ENCODE results near the gene CFAP58.

Gene CFAP58

DNA sequence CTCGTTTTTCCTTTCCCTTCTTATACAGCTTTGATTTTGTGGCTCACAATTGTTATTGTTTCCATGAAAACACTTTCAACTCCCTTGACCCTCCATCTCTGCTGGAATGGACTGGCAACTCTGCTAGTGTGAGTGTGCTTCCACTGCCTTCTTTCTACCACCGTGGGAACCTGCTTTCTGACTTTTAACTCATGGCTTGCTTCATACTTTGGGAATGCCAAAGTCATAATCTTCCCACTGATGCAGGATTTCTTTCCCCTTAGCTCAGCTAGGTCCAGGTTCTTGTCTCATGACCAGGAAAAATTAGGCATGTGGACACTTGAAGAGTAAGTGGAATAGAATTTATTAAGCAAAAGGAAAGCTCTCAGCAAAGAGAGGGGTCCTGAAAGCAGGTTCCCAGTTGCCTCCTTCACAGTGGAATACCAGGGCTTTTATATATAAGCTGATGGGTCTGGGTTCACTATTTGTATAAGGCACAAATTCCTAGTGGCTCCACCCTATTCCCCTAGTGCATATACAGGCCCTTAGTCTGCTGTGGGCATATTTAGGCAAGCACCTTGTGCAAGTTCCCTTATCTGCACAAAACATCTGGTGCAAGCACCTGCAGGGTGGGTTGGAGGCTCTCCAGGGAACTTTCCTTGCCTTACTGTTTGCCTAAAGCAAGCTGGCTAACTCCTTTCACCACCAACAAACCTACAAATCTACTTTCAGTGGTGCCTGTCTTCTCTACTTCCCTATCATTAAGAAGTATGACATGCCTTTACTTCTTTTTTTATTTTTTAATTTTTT, 119.5 kb downstream of the CFAP58 start:
- no peak for DNase-seq (ENCODE audit: extremely low read depth in 1 of 2, low read depth in 1 of 2)

DNA sequence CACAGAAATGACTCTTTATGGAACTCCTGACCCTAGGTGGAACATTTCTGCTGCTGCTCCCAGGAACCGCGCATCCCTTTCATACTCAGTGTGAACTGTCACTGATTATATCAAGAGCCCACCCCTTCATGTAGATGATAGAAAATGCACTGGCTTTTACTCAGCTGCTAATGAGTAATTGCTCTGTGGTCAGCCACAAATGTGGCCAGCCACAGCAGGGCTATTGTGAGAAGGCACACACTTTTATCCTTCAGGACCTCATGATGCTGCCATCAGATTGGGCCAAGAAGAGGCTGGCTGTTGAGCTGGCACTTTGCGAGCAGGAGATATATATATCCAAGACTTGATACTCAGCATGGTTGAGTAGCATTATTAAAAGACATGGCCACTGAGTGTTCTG, 124.7 kb downstream of the CFAP58 start:
- DNase-seq (ENCODE audit: extremely low read depth in 1 of 2, low read depth in 1 of 2), result no peak

DNA sequence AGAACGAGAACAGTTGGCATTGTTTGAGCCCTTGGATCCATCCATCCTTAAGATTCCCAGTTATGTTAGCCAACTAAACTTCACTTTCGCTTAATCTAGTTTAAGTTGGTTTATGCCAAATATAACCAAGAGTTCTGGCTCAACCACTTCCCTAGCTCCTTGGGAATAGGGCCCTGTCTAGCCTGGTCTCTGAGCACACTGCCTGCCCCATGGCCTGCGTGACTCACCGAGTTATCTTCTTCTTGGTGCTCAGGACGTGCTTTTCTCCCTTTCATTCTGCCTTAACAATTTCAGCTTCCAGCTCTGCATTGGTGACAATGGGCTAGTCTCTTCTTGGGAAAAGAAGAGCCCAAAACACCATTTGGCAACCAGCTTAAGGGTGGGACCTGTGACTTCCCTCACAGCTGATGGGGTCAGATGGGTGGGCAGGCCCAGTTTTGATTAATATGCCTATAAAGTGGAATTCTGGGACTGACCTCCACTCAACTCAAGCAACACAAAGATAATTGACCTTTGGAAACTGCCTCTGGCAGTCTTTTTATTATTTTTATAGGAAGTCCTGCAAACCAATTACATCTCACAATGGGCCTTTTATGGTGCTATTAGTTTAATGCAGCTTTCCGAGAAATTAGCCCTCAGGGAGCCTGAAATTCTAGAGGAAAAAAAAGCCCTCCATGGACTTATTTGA, 126.4 kb downstream of the CFAP58 start:
- DNase-seq (ENCODE audit: extremely low read depth in 1 of 2, low read depth in 1 of 2), result no peak

DNA sequence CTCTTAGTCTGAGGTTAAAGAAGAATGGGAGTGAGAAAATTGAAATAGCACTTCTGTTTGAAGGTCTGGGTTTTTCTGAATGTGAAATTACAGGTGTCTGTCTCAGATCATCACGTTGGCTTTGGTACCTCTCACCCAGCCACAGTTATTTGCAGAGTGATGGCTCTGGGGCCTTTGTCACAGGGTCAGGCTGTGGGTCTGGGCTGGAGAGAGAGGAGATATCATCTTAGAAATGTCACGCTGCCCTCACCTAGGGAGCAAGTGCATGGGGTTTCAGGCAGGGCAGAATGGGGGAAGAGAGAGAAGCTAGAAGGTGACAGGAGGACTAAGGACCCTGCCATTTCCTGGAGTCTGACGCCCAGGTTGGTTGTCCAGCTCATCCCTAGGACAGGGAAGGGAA, 127.2 kb downstream of the CFAP58 start:
- no peak for DNase-seq (ENCODE audit: extremely low read depth in 1 of 2, low read depth in 1 of 2)

DNA sequence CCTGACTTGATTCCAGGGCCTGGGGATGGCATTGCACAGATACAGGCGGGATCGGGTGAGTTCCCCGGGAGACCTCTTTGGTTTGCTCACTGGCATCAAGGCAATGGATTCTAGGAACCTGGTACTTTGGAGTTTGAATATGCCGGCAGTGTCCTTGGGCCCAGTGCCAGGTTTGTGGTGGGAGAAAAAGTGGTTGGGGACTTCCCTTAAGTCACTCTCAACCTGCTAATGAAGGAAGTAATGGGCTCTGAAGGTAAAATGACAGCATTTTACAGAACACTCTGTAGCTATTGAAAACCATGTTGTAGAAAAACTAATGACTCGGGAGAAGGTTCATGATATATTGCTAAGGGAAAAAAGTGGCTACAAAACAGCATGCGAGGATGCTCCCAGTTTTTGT, 129.9 kb downstream of the CFAP58 start:
- DNase-seq (ENCODE audit: extremely low read depth in 1 of 2, low read depth in 1 of 2), result no peak

DNA sequence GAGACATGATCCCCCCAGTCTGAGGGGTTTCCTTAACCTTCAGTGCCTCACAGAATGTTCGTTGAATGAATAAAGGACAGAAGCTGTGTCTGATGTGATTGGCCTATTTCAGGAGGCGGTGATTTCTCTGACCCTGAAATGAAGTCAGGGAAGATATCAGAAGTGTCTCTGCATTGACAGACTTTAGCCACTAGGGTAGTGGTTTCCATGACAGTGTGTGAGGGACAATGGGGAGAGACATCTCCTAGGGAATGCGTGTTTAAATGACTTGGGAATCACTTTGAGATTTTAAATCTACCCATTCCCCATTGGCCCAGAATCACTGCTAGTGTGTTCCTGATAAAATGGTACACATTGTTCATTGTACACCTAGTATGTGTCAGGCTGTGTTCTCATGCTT, 132.0 kb downstream of the CFAP58 start:
- no peak for DNase-seq (ENCODE audit: extremely low read depth in 1 of 2, low read depth in 1 of 2)

DNA sequence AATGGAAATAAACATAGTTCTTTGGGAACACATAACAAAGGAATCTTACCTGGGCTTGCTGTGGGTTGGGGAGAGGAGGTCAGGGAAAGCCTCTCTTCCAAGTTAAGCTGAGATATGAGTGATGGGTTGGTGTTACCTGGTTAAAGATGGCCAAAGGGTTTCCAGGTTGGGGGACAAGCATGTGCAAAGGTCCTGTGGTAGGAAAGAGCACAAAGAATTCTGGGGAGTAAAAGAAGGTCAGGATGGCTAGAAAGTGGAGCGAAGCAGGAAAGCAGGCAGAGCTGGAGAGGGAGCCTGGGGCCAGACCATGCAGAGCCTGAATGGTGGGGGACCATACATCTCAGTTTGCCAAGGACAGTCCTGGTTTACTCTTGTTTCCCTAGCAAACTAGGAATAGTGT, 133.2 kb downstream of the CFAP58 start:
- DNase-seq (ENCODE audit: extremely low read depth in 1 of 2, low read depth in 1 of 2), result no peak

DNA sequence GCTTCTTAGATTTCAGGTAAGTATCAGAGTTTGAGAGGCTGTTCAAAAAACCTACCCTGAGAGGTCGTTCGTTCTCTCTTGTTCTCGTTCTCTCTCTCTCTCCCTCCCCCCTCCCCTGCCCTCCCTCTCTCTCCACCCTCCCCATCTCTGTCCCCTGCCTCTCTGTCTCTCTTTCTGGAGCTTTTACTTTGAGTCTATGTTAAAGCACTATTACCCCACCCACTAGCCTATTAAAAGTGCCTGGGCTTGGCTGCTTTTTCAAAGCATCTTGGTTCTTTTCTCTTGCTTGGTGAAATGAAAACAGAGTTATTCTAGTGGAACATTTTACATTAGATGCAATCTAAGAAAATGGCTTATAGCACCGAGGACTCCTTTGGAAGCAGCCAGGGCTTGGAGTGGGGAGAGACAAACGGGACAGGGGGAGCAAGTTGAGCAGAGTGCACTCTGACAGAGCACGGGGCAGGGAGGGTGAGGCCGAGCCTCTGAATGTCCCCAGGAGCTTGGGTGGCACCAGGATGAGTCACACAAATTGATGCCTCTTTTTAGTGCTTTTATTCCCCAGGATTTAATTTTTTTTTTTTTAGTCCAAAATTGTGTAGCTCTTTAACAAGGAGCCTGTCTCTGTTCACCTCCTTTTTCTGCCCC, 134.3 kb downstream of the CFAP58 start:
- DNase-seq (ENCODE audit: extremely low read depth in 1 of 2, low read depth in 1 of 2), result no peak

DNA sequence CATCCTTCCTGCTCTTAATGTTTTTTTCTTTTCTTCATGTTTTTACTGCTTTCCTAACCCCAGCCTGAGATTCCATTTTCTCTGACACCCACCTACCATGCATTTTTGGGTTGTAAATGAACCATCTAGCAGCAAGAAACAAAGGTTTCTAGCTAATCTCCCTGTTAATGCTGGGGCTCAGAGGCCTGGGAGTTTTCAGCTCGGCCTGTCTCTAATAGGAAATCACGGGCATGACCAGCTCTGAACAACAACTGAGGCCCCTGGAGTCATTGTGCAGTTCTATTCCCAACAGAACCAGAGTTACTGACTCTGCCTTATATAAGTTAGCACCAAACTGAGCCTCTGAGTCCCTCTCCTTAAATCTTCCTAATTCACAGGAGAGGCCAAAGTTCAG, 134.8 kb downstream of the CFAP58 start:
- DNase-seq (ENCODE audit: extremely low read depth in 1 of 2, low read depth in 1 of 2), result no peak

DNA sequence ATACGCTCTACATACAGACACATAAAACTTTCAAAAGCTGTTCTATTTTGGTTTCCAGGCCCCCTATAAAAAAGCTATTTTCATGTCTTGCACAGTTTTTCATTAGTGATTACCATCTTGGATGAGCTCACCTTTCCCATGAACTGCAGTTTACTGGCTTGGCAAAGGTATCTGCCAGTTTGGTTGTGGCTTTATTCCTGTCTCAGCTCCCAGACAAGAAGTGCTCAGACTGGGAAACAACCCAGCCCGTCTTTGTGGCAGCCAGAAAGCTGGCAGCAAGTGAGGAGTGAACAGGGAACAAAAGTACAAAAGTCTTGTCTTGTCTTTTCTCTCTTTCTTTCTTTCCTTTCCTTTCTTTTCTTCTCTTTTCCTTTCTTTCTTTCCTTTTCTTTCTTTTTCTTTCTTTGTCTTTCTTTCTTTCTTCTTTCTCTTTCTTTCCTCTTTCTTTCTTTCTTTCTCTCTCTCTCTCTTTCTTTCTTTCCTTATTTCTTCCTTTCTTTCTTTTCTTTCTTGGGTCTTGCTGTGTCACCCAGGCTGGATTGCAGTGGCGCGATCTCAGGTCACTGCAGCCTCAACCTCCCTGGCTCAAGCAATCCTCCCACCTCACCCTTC, 138.8 kb downstream of the CFAP58 start:
- DNase-seq (ENCODE audit: extremely low read depth in 1 of 2, low read depth in 1 of 2), result no peak

DNA sequence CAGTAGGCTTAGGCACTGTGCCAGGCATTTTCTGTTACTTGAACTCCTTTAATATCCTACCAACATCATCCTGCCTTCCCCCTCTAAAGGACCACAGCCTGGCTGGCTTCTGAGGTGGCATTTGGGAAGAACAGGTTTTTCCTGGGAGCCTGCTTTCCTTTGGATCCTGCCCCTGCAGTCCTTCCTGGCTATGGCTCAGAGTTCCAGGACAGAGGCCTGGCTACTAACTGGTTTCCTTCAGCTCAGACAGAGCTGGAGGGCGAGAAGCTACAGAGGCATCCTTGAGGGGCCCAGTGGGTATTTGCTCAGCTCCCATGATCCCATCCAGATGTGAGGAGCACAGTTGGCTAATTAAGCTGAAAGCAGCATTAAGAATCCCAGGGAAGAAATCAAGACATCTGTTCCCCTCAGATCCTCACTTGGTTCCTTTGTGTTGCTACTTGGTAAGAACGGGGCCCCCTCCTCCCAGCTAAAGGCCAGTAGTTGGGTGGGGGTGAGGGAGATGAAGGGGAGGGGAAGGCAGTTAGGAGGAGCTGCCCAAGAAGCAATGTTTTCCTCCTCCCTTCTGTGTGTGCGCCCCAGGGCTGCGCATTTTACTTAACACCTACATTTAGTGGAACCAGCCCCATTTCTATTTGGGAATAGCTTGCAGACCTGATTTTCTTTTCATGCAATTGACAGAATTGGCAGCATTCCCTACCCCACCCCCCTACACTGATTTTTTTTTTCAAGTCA, 144.9 kb downstream of the CFAP58 start:
- no peak for DNase-seq (ENCODE audit: extremely low read depth in 1 of 2, low read depth in 1 of 2)

DNA sequence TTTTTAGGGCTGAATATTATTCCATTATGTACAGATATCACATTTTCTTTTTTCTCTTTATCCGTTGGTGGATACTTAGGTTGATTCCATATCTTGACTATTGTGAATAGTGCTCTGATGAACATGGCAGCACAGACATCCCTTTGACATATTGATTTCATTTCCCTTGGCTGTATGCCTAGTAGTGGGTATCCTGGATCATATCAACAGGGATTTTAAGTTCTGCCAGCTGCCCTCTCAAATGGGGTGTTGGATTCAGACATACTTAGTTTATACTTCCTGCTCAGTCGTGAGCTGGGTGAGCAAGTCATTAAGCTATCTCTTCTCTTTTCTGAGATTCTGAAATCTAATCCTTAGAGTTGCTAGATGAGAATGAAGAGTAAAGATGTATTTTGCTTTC, 147.8 kb downstream of the CFAP58 start:
- DNase-seq (ENCODE audit: extremely low read depth in 1 of 2, low read depth in 1 of 2), result no peak

DNA sequence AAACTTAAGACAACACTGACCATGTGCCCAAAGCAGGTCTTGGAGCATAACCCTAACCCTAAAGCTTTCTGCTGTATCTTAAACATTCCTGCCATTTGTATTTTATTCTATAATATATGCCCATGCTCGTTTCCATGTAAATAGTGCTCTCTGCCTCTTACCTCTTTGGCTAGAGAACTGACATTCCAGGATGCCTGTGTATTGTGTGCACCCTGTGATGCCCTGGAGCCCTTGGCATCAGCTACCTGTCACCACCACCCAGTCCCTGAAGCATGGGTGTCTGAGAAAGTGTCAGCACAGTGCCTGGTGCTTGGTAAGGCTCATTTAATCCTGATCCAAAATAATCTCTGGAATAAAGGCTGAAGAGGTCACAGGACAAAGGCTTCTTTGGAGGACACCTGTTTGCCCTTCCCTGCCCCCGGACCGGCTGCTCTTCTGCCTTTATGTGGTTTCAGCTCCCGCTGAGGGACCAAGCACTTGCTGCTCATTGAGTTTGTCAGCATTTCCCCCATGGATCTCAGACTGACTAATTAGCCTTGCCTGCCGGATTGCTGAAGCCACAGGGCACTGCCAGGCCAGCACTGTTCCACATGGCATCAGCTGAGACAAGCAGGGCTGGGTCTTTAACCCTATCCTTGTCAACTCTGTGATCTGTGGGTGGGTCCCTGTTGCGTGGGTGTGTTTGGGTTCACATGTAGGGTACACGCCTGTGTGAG, 148.4 kb downstream of the CFAP58 start:
- DNase-seq (ENCODE audit: extremely low read depth in 1 of 2, low read depth in 1 of 2), result no peak

DNA sequence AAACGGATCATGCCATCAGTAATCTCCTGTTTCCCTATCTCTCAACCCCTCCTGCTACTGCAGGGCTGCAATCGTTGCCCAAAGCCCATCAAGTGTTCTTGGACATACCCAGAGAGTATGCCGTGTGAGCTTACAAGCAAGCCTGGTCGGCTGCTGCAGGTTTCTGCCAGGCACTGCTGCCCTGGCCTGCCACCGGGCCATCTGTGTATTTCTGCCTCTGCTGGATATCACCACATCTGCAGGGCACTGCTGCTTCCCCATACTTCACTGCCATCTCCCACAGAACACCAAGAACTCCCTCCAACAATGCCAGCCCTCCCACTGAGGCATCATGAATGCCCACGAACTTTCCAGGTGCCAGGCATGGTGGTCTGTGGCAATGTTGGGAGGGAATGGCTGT, 149.3 kb downstream of the CFAP58 start:
- no peak for DNase-seq (ENCODE audit: extremely low read depth in 1 of 2, low read depth in 1 of 2)

Measured in activated CD8-positive, alpha-beta memory T cell treated with anti-CD3 and anti-CD28 coated beads for 1 hour (primary cell).